Measurements from ENCODE around the gene RGR. TPM values are rescaled to one million over a fixed set of nuclear protein-coding genes. Genes with fewer than 3 reads are reported as not detected.

The RGR gene
- total and polyA plus RNA-seq, 7 experiments from 2014 or later: not detected

- Histone ChIP-seq H3K4me3 (ENCODE audit: low read length) (no peak overlapping the region), H3K9me3 (ENCODE audit: control insufficient read depth in 2 of 3, low read length in 3 of 3) (no peaks in the 10 kb centered on the region), H3K36me3 (ENCODE audit: control insufficient read depth in 2 of 3, insufficient read depth in 3 of 3, low read length in 3 of 3) (no peaks in the 10 kb centered on the region), H3K27ac (ENCODE audit: low read depth, low read length) (no peak overlapping the region), H3K27me3 (ENCODE audit: control insufficient read depth in 2 of 2, insufficient read depth in 2 of 2, low read length in 2 of 2) (peaks cover 0 to 2% of the 10 kb centered on the region in 2 donors), H3K4me1 (ENCODE audit: control insufficient read depth in 2 of 2, insufficient read depth in 2 of 2, low read length in 2 of 2) (no peaks in the 10 kb centered on the region)
- H3K27ac Mint-ChIP-seq: no peak overlapping the region
- H3K36me3 Mint-ChIP-seq: no peaks in the 10 kb centered on the region
- intact Hi-C loops (cut with micrococcal nuclease): no loop called here
- POLR2A ChIA-PET: no interaction called here
- no peak overlapping the region for H3K4me3 Mint-ChIP-seq
- H3K9me3 Mint-ChIP-seq: peaks cover 0 to 2% (median 0%) of the 10 kb centered on the region in 11 donors
- H3K27me3 Mint-ChIP-seq: peaks cover 11 to 42% (median 24%) of the 10 kb centered on the region in 5 donors
- CTCF ChIA-PET: no interaction called here
- ATAC-seq: no peak
- no peaks in the 10 kb centered on the region for H3K4me1 Mint-ChIP-seq
- no peak for DNase-seq
Observed at GRCh38 chr10:84226616-84227015, 18.2 kb upstream of the RGR start.

GRCh38 chr10:84227810-84228209, 17.0 kb upstream of the RGR start:
- H3K27ac ChIP-seq (ENCODE audit: low read depth, low read length): no peak overlapping the region
- Mint-ChIP-seq H3K27me3 (peaks cover 11 to 42% (median 24%) of the 10 kb centered on the region in 5 donors), H3K36me3 (no peaks in the 10 kb centered on the region), H3K4me3 (no peak overlapping the region), H3K27ac (no peak overlapping the region), H3K4me1 (no peaks in the 10 kb centered on the region), H3K9me3 (peaks cover 0 to 2% (median 0%) of the 10 kb centered on the region in 11 donors)
- H3K36me3 ChIP-seq (ENCODE audit: control insufficient read depth in 2 of 3, insufficient read depth in 3 of 3, low read length in 3 of 3): no peaks in the 10 kb centered on the region
- no peak for DNase-seq
- H3K4me3 ChIP-seq (ENCODE audit: low read length): no peak overlapping the region
- CTCF ChIA-PET: no interaction called here
- H3K27me3 ChIP-seq (ENCODE audit: control insufficient read depth in 2 of 2, insufficient read depth in 2 of 2, low read length in 2 of 2): peaks cover 0 to 2% of the 10 kb centered on the region in 2 donors
- no peaks in the 10 kb centered on the region for H3K4me1 ChIP-seq (ENCODE audit: control insufficient read depth in 2 of 2, insufficient read depth in 2 of 2, low read length in 2 of 2)
- no peak for ATAC-seq
- POLR2A ChIA-PET: no interaction called here
- H3K9me3 ChIP-seq (ENCODE audit: control insufficient read depth in 2 of 3, low read length in 3 of 3): no peaks in the 10 kb centered on the region
- intact Hi-C loops (cut with micrococcal nuclease): no loop called here

DNA sequence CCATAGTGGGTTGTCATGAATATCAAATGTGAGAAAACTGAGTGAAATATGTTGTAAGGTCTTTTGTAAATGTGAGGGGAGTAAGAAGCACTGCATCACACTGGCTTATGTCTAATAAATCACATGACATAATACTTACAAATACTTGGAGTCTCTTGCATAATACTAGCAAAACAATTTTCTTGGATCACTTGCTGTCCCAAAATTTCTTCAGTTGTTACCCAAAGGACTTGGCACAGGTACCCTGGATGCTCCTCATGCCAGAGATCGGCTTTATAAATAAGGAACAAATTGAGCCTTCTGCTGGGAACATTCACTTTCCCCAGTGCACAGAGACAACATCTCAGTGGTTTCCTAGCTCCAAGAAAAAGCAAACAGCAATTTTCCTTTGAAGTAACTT, 14.5 kb upstream of the RGR start:
- Histone ChIP-seq H3K4me1 (ENCODE audit: control insufficient read depth in 2 of 2, insufficient read depth in 2 of 2, low read length in 2 of 2) (no peaks in the 10 kb centered on the region), H3K27me3 (ENCODE audit: control insufficient read depth in 2 of 2, insufficient read depth in 2 of 2, low read length in 2 of 2) (no peaks in the 10 kb centered on the region), H3K36me3 (ENCODE audit: control insufficient read depth in 2 of 3, insufficient read depth in 3 of 3, low read length in 3 of 3) (no peaks in the 10 kb centered on the region), H3K27ac (ENCODE audit: low read depth, low read length) (no peak overlapping the region), H3K9me3 (ENCODE audit: control insufficient read depth in 2 of 3, low read length in 3 of 3) (no peaks in the 10 kb centered on the region), H3K4me3 (ENCODE audit: low read length) (no peak overlapping the region)
- CTCF ChIA-PET: no interaction called here
- Mint-ChIP-seq H3K27ac (no peak overlapping the region), H3K27me3 (peaks cover 7 to 34% (median 17%) of the 10 kb centered on the region in 5 donors), H3K9me3 (no peaks in the 10 kb centered on the region), H3K36me3 (no peaks in the 10 kb centered on the region), H3K4me1 (no peaks in the 10 kb centered on the region), H3K4me3 (no peak overlapping the region)
- POLR2A ChIA-PET: no interaction called here
- intact Hi-C loops (cut with micrococcal nuclease): no loop called here
- DNase-seq (no peak), ATAC-seq (no peak)

GRCh38 chr10:84232376-84232775, 12.5 kb upstream of the RGR start:
- POLR2A ChIA-PET: no interaction called here
- intact Hi-C loops (cut with micrococcal nuclease): no loop called here
- H3K27me3 Mint-ChIP-seq: peaks cover 5 to 39% (median 20%) of the 10 kb centered on the region in 5 donors
- no peaks in the 10 kb centered on the region for H3K4me1 Mint-ChIP-seq
- ATAC-seq (no peak), DNase-seq (no peak)
- no peaks in the 10 kb centered on the region for H3K36me3 ChIP-seq (ENCODE audit: control insufficient read depth in 2 of 3, insufficient read depth in 3 of 3, low read length in 3 of 3)
- no peaks in the 10 kb centered on the region for H3K9me3 Mint-ChIP-seq
- no peaks in the 10 kb centered on the region for H3K4me1 ChIP-seq (ENCODE audit: control insufficient read depth in 2 of 2, insufficient read depth in 2 of 2, low read length in 2 of 2)
- H3K4me3 Mint-ChIP-seq: no peak overlapping the region
- H3K36me3 Mint-ChIP-seq: no peaks in the 10 kb centered on the region
- H3K27me3 ChIP-seq (ENCODE audit: control insufficient read depth in 2 of 2, insufficient read depth in 2 of 2, low read length in 2 of 2): no peaks in the 10 kb centered on the region
- no peak overlapping the region for H3K4me3 ChIP-seq (ENCODE audit: low read length)
- CTCF ChIA-PET: no interaction called here
- no peaks in the 10 kb centered on the region for H3K9me3 ChIP-seq (ENCODE audit: control insufficient read depth in 2 of 3, low read length in 3 of 3)
- H3K27ac ChIP-seq (ENCODE audit: low read depth, low read length): no peak overlapping the region
- H3K27ac Mint-ChIP-seq: no peak overlapping the region

GRCh38 chr10:84233940-84234339, 10.9 kb upstream of the RGR start:
- Mint-ChIP-seq H3K27ac (no peak overlapping the region), H3K4me1 (no peaks in the 10 kb centered on the region), H3K9me3 (no peaks in the 10 kb centered on the region), H3K36me3 (no peaks in the 10 kb centered on the region), H3K27me3 (peaks cover 5 to 33% (median 16%) of the 10 kb centered on the region in 5 donors), H3K4me3 (no peak overlapping the region)
- CTCF ChIA-PET: no interaction called here
- Histone ChIP-seq H3K4me3 (ENCODE audit: low read length) (no peak overlapping the region), H3K9me3 (ENCODE audit: control insufficient read depth in 2 of 3, low read length in 3 of 3) (no peaks in the 10 kb centered on the region), H3K27me3 (ENCODE audit: control insufficient read depth in 2 of 2, insufficient read depth in 2 of 2, low read length in 2 of 2) (no peaks in the 10 kb centered on the region), H3K36me3 (ENCODE audit: control insufficient read depth in 2 of 3, insufficient read depth in 3 of 3, low read length in 3 of 3) (no peaks in the 10 kb centered on the region), H3K27ac (ENCODE audit: low read depth, low read length) (no peak overlapping the region), H3K4me1 (ENCODE audit: control insufficient read depth in 2 of 2, insufficient read depth in 2 of 2, low read length in 2 of 2) (no peaks in the 10 kb centered on the region)
- DNase-seq (no peak), ATAC-seq (no peak)
- POLR2A ChIA-PET: no interaction called here
- intact Hi-C loops (cut with micrococcal nuclease): no loop called here

- ATAC-seq: no peak
- intact Hi-C loops (cut with micrococcal nuclease): no loop called here
- no peak for DNase-seq
- Histone ChIP-seq H3K36me3 (ENCODE audit: control insufficient read depth in 2 of 3, insufficient read depth in 3 of 3, low read length in 3 of 3) (no peaks in the 10 kb centered on the region), H3K9me3 (ENCODE audit: control insufficient read depth in 2 of 3, low read length in 3 of 3) (no peaks in the 10 kb centered on the region), H3K27me3 (ENCODE audit: control insufficient read depth in 2 of 2, insufficient read depth in 2 of 2, low read length in 2 of 2) (no peaks in the 10 kb centered on the region), H3K4me1 (ENCODE audit: control insufficient read depth in 2 of 2, insufficient read depth in 2 of 2, low read length in 2 of 2) (no peaks in the 10 kb centered on the region), H3K27ac (ENCODE audit: low read depth, low read length) (no peak overlapping the region), H3K4me3 (ENCODE audit: low read length) (no peak overlapping the region)
- CTCF ChIA-PET: no interaction called here
- Mint-ChIP-seq H3K4me3 (no peak overlapping the region), H3K27me3 (peaks cover 5 to 31% (median 17%) of the 10 kb centered on the region in 5 donors), H3K4me1 (no peaks in the 10 kb centered on the region), H3K9me3 (no peaks in the 10 kb centered on the region), H3K36me3 (no peaks in the 10 kb centered on the region), H3K27ac (no peak overlapping the region)
- POLR2A ChIA-PET: no interaction called here
Observed at GRCh38 chr10:84234479-84234878, 10.4 kb upstream of the RGR start.

DNA sequence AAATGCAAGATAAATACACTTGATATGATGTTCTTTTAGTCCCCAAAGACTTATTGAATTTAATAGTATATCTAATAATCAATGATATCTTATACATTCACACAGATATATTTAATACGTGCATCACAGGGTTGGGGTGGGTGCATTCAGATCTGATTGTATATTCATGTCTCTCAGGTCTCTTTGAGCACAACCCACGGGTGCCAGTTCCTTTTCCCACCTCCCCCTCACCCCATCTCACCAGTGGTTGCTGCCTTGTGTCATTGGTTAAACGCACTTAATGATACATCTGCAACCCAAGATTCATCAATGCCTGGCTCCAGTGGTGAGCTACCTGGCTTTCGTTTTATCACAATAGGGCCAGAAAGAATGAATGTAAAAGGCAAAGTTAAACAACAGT, 9.8 kb upstream of the RGR start:
- intact Hi-C loops (cut with micrococcal nuclease): no loop called here
- Histone ChIP-seq H3K4me3 (ENCODE audit: low read length) (no peak overlapping the region), H3K36me3 (ENCODE audit: control insufficient read depth in 2 of 3, insufficient read depth in 3 of 3, low read length in 3 of 3) (no peaks in the 10 kb centered on the region), H3K27me3 (ENCODE audit: control insufficient read depth in 2 of 2, insufficient read depth in 2 of 2, low read length in 2 of 2) (no peaks in the 10 kb centered on the region), H3K9me3 (ENCODE audit: control insufficient read depth in 2 of 3, low read length in 3 of 3) (no peaks in the 10 kb centered on the region), H3K27ac (ENCODE audit: low read depth, low read length) (no peak overlapping the region), H3K4me1 (ENCODE audit: control insufficient read depth in 2 of 2, insufficient read depth in 2 of 2, low read length in 2 of 2) (no peaks in the 10 kb centered on the region)
- Mint-ChIP-seq H3K36me3 (no peaks in the 10 kb centered on the region), H3K9me3 (no peaks in the 10 kb centered on the region), H3K4me1 (no peaks in the 10 kb centered on the region), H3K27ac (no peak overlapping the region), H3K27me3 (peaks cover 5 to 26% (median 20%) of the 10 kb centered on the region in 5 donors), H3K4me3 (no peak overlapping the region)
- ChIA-PET CTCF (no interaction called here), POLR2A (no interaction called here)
- ATAC-seq: no peak
- DNase-seq: no peak
